GM21529 (cell line): ENCODE measurements around the gene CFI.

Source experiments
- ATAC-seq: cut with Tn5 transposase; IDR thresholded peaks from one replicate; pipeline ENCODE4 v1.9.1; 2021; ENCODE audit not compliant: unreplicated experiment

Gene CFI

DNA sequence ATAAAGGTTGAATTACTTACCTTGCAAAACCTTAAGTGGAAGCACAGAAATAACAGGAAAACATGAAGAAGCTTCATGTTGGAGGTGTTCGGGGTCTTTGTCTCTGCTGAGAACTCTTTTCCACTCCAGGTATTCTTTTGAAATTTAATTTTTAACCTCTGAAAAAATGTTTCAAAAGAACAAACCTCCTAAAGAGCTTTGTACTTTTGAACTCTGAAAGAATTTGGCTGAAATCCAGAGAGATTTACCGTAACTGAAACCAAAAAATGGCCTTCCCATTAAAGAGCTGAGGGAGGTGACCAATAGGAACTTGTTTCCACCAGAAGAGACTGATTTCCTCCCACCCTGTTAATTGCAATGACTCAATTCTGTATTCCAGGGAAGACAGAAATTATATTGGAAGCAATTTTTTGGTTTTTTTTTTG lies at the start of gene CFI:
TSS of gene CFI (minus strand) at position 105 of the 425 bp plus-strand sequence. CDS start at position 77, 28 bp downstream.
- no peak for ATAC-seq

DNA sequence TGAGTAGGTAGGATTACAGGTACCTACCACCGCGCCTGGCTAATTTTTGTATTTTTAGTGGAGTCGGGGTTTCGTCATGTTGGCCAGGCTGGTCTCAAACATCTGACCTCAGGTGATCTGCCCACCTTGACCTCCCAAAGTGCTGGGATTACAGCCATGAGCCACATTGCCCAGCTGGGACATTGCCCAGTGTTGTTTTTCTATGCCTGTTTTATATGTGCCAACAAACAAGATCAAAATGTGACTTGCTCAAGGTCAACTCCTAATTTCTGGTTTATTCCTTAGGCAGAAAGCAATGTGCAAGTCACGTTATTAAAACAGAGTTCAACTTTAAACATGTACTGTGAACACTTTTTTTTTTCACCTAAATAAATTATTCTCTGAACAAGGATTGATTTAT lies 48.8 kb upstream of the CFI start:
- ATAC-seq, result no peak

DNA sequence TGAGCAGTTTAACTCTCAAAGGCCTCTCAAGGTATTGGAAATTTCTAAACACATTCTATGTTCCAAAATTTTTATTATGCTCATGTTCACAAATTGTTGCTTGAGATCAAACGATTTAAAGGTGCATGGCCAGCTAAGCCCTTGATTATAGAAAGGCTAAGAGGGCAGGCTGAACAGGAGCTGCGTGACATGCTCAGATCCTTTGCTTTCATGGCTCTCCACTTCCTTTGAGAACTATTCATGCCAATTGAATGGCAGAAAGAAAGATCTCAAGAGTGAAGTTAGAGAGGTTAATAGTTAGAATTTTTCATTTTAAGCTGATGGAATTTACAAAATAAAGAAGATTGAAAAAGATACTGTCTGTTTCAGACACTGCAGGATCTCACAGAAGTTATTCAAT lies 46.7 kb upstream of the CFI start:
- ATAC-seq, result no peak

DNA sequence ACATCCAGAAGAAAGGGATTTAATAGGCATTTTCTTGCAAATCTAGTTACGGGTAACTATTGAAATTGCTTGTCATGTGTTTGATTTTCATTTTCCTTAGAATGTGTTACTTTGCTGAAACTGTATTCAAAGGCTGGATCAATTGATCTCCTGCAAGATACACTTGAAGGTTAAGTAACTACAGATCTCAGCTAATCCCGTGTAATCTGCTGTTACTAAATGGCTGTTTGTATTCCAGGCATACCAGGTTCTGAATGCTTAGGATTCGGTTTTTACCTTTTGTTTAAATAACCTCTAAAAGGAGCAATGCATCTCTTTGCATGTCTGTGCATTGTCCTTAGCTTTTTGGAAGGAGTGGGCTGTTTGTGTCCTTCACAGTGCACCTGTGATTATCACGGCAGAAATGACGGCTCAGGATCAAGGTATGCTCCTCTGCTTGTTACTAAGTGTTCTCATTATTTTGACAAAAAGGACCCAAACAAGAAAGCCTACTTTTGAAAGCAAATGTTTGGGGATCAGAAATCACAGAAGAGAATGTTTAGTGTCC lies 46.2 kb upstream of the CFI start, which contains the start of gene LRIT3:
TSS of gene LRIT3 (plus strand) at position 212 of the 547 bp plus-strand sequence. CDS start at position 307, 95 bp downstream.
- ATAC-seq, result no peak

DNA sequence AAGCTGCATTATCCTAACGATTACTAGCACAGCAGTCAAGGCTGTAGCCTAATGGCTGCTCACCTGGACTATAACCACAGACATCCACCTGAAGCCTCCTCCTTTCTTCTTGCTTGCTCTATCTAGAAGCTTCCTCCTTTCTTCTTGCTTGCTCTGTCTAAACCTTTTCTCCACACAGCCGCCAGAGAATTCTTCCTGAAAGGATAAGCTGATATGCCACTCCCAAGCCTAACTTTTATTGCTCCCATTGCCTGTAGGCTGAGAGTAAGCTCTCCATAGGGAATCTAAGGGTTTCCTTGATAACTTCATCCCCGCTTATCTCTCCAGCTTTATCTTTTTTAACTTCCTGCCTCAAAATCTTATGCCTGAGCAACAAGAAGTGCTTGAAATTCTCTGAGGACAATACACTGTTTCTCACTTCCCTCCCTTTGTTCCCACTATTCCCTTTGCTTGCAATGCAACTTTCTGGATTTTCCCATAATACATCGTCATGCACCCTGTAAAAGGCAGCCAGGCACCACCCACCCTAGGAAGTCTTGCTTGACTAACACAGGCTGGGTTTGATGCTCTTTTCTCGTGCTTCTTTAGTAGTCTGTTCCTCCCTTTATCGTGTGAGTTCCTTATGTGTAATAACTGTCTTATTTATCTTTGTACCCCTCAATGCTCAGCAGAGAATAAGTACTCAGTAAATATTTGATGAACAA lies 44.7 kb upstream of the CFI start:
- ATAC-seq, result no peak

DNA sequence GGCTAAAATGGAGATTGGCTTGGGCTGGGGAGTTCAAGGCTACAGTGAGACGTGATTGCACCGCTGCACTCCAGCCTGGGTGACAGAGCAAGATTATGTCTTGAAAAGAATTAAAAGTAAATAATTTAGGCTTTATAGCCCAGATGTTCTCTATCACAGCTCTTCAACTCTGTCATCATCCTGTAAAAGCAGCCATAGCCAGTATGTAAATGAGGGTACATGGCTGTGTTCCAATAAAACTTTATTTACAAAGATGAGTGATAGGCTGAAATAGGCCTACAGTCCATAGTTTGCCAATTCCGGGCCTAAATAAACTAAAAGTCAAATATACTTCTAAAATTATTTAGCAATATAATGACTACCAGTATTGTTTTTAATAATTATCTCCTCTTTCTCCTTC lies 35.2 kb upstream of the CFI start:
- ATAC-seq, result no peak

DNA sequence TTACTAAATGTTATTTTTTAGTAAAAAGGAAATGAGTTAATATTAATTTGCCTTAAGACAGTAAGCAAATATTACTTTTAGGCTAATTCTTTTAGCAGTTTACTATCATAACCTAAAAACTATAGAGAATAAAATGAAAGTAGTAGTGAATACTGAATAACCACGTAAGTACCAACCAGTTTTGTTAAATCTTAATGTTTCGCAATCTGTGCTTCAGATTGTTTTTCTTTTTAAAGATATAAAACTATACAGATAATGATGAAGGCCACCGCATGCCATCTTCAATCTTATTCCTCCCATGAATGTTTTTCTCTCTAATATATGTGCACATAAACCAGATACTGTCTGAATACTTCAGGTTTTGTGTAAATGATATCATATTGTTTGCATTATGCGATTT lies 32.0 kb upstream of the CFI start:
- no peak for ATAC-seq

DNA sequence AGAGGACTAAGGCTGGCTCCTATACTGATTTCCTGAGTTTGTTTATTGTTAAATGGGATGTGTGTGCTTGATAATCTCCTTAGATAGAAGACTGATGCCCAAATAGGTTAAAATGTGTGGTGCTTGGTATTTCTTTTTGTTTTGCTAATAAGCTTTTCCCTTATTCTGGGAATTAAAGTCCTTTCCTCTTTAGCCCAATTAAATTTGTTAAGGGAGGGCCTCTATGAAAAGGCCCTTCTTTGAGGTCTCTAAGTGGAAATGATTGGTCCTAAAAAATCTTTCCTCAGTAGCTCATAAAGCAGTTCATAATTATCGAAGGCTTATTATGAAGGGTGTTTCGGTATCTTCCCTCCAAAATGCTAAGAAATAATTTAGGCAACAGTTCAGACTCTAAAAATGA lies 25.9 kb upstream of the CFI start, which contains the start of gene RRH:
TSS of gene RRH (plus strand) at position 301 of the 400 bp plus-strand sequence. CDS start at position 357, 56 bp downstream.
- no peak for ATAC-seq

DNA sequence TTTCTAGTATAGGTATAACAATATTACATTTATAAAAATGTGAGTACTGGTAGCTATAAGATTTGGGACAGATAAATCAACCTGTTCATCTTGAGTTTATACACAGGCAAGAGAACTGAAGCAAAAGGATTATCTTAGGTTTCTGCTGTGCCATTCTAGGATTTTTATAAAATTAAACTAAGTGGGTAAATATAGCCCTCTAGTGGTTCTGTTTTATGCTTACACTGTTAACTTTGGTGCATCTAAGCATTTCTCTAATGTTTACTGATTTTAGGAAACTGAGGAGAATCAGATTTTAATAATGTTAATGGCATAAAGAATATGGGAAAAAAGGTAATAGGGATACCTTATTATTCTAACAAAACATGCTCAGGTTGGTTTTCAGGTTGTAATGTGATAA lies 24.9 kb upstream of the CFI start:
- peak; percentile 56 for ATAC-seq

DNA sequence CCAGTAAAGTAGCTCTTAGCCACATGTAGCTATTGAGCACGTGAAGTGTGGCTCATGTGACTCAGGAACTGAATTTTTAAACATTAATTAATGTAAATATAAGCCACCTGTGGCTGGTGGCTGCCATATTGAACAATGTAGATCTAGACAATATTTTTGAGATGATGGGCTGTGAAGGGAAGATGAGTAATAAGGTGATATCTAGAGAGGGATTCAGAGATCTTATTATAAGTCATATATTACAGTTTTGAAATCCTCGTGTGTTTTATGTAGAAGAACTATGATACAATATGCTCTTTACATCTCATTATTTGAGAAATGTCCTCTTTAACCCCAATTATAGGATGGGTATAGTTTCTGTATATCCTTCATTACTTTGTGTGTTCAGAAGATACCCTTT lies 19.4 kb upstream of the CFI start:
- ATAC-seq, result no peak

DNA sequence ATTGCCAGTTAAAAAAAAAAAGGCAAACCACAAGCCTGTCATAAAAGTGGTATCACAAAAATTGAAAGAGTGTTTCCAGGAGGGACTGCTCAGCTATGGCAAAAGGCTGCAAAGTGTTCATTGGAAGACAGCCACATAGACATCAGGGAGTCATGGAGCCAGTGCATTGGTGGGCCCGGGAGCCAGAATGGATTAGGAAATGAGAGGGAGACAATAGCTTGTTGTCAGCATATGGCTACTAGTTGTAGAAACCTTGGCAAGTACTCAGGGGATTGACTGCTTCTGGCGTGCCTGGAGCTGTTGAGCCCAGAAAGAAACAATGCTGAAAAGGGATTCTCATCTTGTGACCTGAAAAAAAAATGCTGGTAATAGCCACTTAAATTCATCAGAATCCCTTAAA lies 18.8 kb upstream of the CFI start:
- no peak for ATAC-seq

DNA sequence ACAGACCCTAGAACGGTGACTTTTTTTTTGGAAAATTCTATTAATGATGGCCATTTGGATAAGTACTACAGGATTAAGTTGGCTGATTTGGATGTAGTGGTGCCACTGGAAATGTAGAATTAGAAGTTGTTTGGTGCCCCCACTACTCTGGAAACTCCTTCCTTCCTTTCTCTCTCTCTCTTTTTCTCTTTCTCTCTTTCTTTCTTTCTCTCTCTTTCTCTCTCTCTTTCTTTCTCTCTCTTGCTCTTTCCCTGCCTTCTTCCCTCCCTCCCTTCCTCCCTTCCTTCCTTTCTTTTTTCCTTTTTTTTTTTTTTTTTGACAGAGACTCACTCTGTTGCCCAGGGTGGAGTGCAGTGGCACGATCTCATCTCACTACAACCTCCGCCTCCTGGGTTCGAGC lies 16.5 kb upstream of the CFI start:
- no peak for ATAC-seq

DNA sequence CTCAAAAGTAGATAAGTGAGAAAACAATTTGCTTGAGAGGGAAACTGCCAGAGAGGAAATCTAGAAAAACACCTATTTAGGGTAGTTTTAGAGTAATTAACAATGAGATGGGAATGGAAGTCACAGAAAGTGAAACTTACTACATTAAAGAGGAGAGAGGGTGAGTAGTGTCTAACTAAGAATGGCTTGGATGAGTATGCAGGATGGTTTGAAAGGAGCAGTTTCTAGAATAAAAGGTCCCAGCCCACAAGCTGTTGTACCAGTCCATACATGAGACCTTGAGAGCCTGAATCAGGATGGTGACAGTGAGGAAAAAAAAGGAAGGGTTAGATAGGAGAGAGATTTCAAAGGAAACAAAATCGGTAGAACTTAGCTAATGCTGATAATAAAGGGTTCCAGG lies 15.1 kb upstream of the CFI start:
- no peak for ATAC-seq

DNA sequence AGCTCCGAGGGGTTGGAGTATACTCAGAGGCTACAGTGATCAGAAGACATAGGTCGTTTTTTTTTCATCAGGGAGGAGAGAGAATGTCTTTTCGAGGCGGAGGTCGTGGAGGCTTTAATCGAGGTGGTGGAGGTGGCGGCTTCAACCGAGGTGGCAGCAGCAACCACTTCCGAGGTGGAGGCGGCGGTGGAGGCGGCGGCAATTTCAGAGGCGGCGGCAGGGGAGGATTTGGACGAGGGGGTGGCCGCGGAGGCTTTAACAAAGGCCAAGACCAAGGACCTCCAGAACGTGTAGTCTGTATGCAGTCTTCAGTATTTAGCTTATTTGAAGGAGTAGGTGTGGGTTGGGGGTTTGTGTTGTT lies 14.3 kb upstream of the CFI start:
- no peak for ATAC-seq

DNA sequence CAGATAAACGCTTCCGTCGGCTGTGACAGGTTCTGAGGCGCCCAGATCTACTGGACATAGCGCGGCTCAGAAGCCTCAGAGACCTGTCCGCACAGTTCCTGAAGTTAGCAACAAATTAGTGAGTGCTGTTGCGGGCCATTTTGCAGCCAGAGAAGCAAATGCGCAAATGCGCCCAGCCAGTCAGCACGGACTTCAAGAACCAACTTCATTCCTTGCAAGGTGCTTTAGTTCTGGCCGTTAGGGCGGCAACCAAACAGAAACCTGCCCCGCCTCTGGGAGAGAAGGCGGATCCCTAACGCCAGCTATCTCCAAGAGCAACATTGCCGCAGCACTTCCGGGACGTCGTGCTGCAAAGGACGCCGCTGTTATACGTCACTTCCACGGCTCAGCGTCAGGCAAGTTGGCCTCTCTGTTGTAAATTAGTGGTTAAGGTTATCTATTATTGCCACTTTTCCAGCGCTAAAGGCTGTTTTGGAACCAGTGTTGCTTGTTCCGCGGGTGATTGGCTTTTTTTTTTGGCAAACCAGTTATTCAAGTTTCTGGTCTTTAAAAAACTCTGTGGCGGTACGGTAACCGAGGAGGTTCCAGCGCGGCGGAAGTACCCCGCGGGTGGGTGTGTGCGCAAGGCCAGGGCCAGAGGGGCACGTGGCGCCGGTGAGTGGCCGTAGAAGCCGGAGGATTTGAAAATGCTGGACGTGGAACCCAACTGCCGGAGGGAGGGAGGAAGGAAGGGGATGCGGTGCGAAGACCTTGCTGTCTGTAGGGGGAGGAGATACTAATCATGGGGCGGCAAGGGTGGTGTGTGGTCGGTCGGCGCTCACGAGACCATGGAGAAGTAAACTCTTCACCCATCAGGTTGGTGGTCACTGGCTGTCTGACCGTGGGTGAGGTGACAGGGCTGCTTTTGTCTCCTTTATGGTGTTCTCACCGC lies 13.6 kb upstream of the CFI start, which contains the start of gene GAR1:
TSS of gene GAR1 (plus strand) at position 612 of the 931 bp plus-strand sequence. CDS start 403 bp downstream, outside the sequence.
- peak; percentile 99 for ATAC-seq

DNA sequence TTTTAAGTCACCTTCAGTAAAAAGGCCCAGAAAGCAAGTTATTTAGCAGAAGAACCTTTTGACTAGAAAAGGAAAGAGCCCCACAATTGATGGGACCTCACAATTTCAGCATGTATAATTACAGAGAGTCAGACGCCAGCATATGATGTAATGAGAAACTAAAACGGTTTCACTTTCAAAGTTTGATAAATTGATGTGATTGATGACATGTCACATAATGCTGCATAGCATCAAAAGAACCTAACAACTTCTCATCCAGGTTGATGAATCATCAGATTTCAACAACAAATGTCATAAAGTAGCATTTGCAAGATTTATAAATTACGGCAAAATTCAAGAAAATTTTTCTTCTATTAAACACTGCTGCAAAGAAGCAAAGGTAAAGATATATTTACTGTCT lies 9.9 kb upstream of the CFI start:
- ATAC-seq, result no peak

DNA sequence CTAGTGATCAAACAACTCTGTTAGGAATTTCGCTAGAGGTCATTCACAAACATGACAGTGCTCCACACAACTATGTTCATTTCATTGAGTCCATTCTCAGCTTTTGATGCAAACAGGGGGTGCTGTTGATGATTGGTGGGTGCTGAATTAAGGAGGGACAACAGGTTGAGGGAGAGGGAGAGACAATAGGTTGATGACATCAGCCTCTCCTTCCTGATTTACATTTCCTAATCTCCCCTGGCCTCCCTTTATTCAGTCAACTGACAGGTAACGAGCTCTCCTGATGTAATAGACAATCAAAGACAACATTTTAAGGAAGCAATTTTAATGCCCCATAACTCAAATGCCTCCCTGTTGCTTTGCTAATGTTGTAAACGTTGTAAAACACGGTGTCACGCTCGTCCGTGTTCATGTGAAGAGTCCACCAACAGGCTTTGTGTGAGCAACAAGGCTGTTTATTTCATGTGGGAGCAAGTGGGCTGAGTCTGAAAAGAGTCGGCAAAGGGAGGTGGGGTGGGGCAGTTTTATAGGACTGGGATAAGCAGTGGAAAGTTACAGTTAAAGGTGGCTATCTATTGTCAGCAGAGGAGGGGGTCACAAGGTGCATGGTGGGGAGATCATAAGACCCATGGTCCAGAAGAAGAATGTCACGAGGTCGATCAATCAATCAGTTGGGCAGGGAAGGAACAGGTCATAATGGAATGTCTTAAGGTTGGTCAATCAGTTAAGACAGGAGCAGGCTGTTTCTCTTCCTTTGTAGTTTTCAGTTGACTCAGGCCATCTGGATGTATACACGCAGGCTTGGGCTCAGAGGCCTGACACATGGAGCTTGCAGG lies 9.0 kb upstream of the CFI start:
- ATAC-seq, result no peak

DNA sequence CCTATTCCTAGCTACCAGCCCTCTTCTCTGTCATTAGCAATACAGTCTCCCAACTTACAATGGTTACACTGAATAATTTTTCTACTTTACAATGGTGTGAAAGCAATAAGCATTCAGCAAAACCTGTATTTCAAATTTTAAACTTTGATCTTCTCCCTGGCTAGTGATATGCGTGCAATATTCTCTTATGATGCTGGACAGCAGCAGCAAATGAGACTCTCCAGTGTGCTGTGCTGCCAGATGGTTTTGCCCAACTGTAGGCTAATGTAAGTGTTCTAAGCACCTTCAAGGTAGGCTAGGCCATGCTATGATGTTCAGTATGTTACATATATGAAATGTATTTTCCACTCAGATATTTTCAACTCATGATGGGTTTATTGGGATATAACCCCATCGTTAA lies 7.9 kb upstream of the CFI start:
- no peak for ATAC-seq

DNA sequence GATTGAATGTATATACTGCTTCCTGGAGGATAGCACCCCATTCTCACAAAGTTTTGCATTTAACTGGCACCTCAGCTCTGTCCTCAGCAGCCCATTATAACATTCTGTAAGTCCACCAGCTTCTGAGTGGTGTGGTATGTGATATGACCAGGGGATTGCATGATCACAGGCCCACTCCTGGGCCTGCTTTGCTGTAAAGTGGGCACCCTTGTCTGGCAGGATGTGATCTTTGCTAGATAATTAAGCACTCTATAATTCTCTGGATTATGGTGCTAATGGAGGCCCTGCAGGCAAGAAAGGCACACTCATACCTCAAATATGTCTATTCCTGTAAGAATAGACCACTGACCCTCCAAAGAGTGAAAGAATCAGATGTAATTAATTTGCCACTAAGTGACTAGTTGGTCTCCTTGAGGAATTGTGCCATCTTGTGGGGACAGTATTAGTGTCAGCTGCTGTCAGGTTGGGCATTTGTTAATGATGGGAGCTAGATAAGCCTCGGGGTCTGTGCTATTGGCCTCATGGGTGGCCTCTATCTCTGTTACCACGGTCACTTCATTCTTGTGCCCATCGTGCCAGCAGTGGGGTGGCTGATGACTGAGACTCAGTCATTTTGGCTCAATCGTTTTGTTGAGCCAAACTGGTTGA lies 2.2 kb upstream of the CFI start:
- peak; percentile 68 for ATAC-seq

DNA sequence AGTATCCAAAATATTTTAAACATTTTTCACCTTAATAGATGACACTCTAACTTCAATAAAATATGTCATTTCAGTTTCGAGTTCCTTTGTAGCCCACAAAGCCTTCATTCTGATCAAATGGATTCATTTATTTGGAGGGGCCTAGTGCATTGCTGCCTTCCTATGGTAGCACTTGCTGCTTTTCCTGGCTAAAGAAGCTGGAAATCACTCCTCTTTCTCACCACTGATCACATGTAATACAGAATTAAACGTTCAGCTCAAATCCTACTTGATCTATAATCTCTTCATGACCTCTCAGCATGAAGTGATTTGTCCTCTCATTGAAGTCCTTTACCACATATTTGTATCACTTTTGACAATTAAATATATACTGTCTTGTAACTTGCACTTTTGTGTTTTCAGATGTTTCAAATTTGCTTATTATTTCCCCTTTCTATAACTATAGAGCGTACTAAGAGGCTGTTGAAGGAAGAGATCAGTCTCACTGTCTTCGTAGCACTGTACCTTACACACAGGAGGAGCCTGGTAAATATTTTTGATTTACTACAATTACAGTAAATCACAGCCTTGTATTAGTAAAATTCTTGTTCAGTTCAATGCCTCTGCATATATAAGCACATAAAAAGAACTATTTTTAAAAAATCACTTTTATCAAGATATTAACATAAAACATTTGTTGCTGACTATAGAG lies 555 bp downstream of the CFI start:
- ATAC-seq, result no peak
